OCI-LY3 (cell line): ENCODE data around the gene CWF19L1.

Source experiments
- H2AFZ ChIP-seq: fragments of 200-600, 300-600 bp; shearing (Covaris generic); 2 replicates; pipeline ENCODE4 v1.6.0; 2014; ENCODE audit warnings: antibody characterized with exemption, low read depth, low read length
- H3K27ac ChIP-seq: fragments of 200-600, 300-600 bp; sonication (generic); 2 replicates; pipeline ENCODE4 v1.5.1; 2014; ENCODE audit warnings: mild to moderate bottlenecking, low read length, moderate library complexity, mixed read lengths
- H3K27me3 ChIP-seq: fragments of 200-600, 300-600 bp; sonication (generic); 2 replicates; pipeline ENCODE4 v1.6.1; 2014; ENCODE audit warnings: low read depth, low read length, mixed read lengths
- H3K36me3 ChIP-seq: fragments of 200-600, 300-600 bp; sonication (generic); replicated peaks from 2 replicates; pipeline ENCODE3; 2014; ENCODE audit warnings: low read depth, low read length, mixed read lengths
- H3K4me1 ChIP-seq: fragments of 300-600, 200-600 bp; sonication (generic); 2 replicates; pipeline ENCODE4 v1.6.1; 2014; ENCODE audit warnings: low read length, mixed read lengths
- H3K4me2 ChIP-seq: fragments of 200-600, 300-600 bp; sonication (generic); 2 replicates; pipeline ENCODE4 v1.6.1; 2014; ENCODE audit warnings: low read length, mixed read lengths
- H3K4me3 ChIP-seq: fragments of 300-600, 200-600 bp; sonication (generic); 2 replicates; pipeline ENCODE4 v1.5.1; 2014; ENCODE audit warnings: antibody characterized with exemption, mild to moderate bottlenecking, low read length, moderate library complexity
- H3K79me2 ChIP-seq: fragments of 300-600, 200-600 bp; shearing (Covaris generic); 2 replicates; pipeline ENCODE4 v1.6.1; 2014; ENCODE audit warnings: mild to moderate bottlenecking, low read length, mixed read lengths
- H3K9ac ChIP-seq: fragments of 300-600, 200-600 bp; shearing (Covaris generic); 2 replicates; pipeline ENCODE4 v1.6.0; 2014; ENCODE audit warnings: mild to moderate bottlenecking, low read length, moderate library complexity
- H3K9me3 ChIP-seq: fragments of 200-600, 300-600 bp; shearing (Covaris generic); 2 replicates; pipeline ENCODE4 v1.6.1; 2014; ENCODE audit warnings: low read length, mixed read lengths; ENCODE audit not compliant: insufficient read depth
- H4K20me1 ChIP-seq: fragments of 200-600, 300-600 bp; sonication (generic); 2 replicates; pipeline ENCODE4 v1.6.1; 2016; ENCODE audit warnings: low read length, mixed read lengths; ENCODE audit not compliant: insufficient read depth
- EZH2phosphoT487 ChIP-seq: fragments of 200-600 bp; shearing (Covaris generic); IDR thresholded peaks from 2 replicates; pipeline ENCODE4 v1.6.1; 2018; ENCODE audit warnings: antibody characterized with exemption, mixed run types, low read depth
- TF ChIP-seq, protein P1 (sequence below): fragments of 200-600, 300-600 bp; sonication (generic); IDR thresholded peaks from 2 replicates; pipeline ENCODE4 v1.5.1; 2014; ENCODE audit warnings: antibody characterized with exemption, low read length, low read depth

The CWF19L1 gene

DNA sequence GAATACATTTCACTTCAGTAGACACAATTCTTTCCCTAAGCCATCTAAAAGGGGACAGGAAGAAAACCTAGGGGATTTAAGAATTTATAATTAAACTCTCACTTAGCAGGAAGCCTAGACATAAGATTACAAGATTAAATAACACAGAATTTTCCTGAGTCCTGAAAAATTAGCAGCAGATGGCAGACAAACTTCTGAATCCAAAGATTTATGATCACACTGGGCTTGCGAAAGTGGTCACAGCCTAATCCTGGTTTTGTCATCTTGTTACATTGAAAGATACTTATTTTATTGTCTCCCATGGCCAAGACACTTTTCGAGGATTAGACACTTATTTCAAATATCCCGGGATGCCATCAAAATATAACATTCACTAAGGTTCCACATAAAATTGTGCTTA, 84.5 kb downstream of the CWF19L1 start:
- H3K27ac ChIP-seq: no peak overlapping the region

More for the DNA sequence above, 84.5 kb downstream of the CWF19L1 start:
- Histone ChIP-seq H3K79me2 (peaks cover 55% of the 10 kb centered on the region), H3K4me2 (no peak overlapping the region), H3K4me3 (no peak overlapping the region), H3K27me3 (no peaks in the 10 kb centered on the region), H4K20me1 (peaks cover 8% of the 10 kb centered on the region; the same call in 1 of the 2 replicates), H3K9me3 (no peaks in the 10 kb centered on the region), H3K36me3 (peaks cover 31% of the 10 kb centered on the region), H3K4me1 (peaks cover 37% of the 10 kb centered on the region), H2AFZ (no peak overlapping the region), H3K9ac (no peak overlapping the region)
- TF ChIP-seq, protein P1, sequence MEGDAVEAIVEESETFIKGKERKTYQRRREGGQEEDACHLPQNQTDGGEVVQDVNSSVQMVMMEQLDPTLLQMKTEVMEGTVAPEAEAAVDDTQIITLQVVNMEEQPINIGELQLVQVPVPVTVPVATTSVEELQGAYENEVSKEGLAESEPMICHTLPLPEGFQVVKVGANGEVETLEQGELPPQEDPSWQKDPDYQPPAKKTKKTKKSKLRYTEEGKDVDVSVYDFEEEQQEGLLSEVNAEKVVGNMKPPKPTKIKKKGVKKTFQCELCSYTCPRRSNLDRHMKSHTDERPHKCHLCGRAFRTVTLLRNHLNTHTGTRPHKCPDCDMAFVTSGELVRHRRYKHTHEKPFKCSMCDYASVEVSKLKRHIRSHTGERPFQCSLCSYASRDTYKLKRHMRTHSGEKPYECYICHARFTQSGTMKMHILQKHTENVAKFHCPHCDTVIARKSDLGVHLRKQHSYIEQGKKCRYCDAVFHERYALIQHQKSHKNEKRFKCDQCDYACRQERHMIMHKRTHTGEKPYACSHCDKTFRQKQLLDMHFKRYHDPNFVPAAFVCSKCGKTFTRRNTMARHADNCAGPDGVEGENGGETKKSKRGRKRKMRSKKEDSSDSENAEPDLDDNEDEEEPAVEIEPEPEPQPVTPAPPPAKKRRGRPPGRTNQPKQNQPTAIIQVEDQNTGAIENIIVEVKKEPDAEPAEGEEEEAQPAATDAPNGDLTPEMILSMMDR: no peak
- TF ChIP-seq EZH2phosphoT487: no peak
